Uterus (tissue), 4 donors: Measurements from ENCODE around the gene CACNA1C. TPM values are rescaled to one million over a fixed set of nuclear protein-coding genes. Genes with fewer than 3 reads are reported as not detected.

Experiments
- DNase-seq, 2 donors: peaks; one replicate each; pipeline ENCODE4 v3.0.0-alpha.2; 2019 to 2020
- H3K27ac ChIP-seq, 2 donors: fragments of 200-600 bp; sonication (generic); 1 replicate in 1 of 2; 2 replicates in 1 of 2; pipeline ENCODE4 v1.5.1; 2016 to 2018
- H3K27me3 ChIP-seq, 2 donors: fragments of 200-600 bp; sonication (generic); one replicate each; pipeline ENCODE4 v1.5.1; 2018 to 2019; ENCODE audit warnings: control low read depth in 1 of 2
- H3K36me3 ChIP-seq, 2 donors: fragments of 200-600 bp; sonication (generic); one replicate each; pipeline ENCODE4 v1.5.1; 2019; ENCODE audit warnings: control low read depth in 1 of 2
- H3K4me1 ChIP-seq, 2 donors: fragments of 200-600 bp; sonication (generic); one replicate each; pipeline ENCODE4 v1.5.1; 2018 to 2019; ENCODE audit warnings: control low read depth in 1 of 2
- H3K4me3 ChIP-seq, 2 donors: fragments of 200-600 bp; sonication (generic); 1 replicate in 1 of 2; 2 replicates in 1 of 2; pipeline ENCODE4 v1.5.1; 2018 to 2019; ENCODE audit warnings: mild to moderate bottlenecking in 1 of 2
- H3K9me3 ChIP-seq, 2 donors: fragments of 200-600 bp; sonication (generic); one replicate each; pipeline ENCODE4 v1.5.1; 2019; ENCODE audit warnings: control low read depth in 1 of 2
- POLR2A ChIP-seq, 2 donors: fragments of 450-650 bp; IDR thresholded peaks; one replicate each; pipeline ENCODE4 v1.6.1; 2016; ENCODE audit warnings: antibody characterized with exemption in 2 of 2, mild to moderate bottlenecking in 1 of 2, moderate library complexity in 1 of 2
- intact Hi-C: fragments of 100-400 bp; cut with DNase I; formaldehyde crosslinking; loops from one replicate; pipeline ENCODE4 v1.15.1; 2023; ENCODE audit warnings: low total_unique reads
- total RNA-seq, 4 donors: library from RNA; depleted of rRNA in 3 of 4; stranded (reverse); fragments of >200 nt in 3 of 4; gene quantifications; one replicate each; pipeline versions ENCODE4 v1.1.0 to v1.2.4, GENCODE V29; 2014 to 2023
- TF ChIP-seq, protein P1 (sequence below), 4 experiments: fragments of 200-600 bp in 2 of 4; fragments of 450-650 bp in 2 of 4; sonication (generic) in 2 of 4; IDR thresholded peaks; one replicate each; pipeline ENCODE4 v1.5.1; 2016 to 2019; ENCODE audit warnings: antibody characterized with exemption in 4 of 4, mild to moderate bottlenecking in 2 of 4, moderate library complexity in 1 of 4
- donor health status: DM: yes; HTN: yes; CAD: no.

Gene CACNA1C
- total RNA-seq, 4 donors from 2014 or later: 15.9 to 121 (median 32.1) TPM

DNA sequence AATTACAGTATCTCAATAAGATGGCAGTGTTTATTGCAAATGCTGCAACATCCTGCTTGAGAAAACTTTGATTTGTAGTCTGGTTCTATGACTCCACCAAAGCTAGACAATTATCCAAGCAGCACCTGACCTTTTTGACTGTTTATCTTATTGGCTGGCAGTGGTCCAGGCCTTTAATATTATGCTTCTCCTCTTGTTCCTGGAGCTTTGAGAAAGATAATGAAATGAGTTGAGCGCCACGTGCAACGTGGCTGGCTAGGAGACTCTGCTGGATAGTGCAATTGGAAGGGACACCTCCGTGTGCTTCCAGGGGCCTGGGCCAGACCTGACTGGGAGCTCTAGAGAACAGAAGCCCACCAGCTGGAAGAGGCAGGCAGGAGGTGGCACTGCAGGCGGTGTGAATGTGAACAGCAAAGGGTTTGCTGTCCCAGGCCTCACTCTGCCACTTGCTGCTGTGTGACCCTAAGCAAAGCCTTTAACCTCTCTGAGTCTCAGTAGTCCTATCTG, 349.3 kb downstream of the CACNA1C start:
- Histone ChIP-seq H3K4me1 (peaks cover 0 to 3% of the 10 kb centered on the region in 2 donors), H3K4me3 (no peak overlapping the region), H3K9me3 (no peaks in the 10 kb centered on the region), H3K36me3 (no peaks in the 10 kb centered on the region), H3K27me3 (no peaks in the 10 kb centered on the region), H3K27ac (no peak overlapping the region)
- DNase-seq: no peak
- intact Hi-C loops: no loop called here
- no peak for TF ChIP-seq POLR2A (IDR thresholded peaks at IDR 0.05)
- TF ChIP-seq, protein P1, sequence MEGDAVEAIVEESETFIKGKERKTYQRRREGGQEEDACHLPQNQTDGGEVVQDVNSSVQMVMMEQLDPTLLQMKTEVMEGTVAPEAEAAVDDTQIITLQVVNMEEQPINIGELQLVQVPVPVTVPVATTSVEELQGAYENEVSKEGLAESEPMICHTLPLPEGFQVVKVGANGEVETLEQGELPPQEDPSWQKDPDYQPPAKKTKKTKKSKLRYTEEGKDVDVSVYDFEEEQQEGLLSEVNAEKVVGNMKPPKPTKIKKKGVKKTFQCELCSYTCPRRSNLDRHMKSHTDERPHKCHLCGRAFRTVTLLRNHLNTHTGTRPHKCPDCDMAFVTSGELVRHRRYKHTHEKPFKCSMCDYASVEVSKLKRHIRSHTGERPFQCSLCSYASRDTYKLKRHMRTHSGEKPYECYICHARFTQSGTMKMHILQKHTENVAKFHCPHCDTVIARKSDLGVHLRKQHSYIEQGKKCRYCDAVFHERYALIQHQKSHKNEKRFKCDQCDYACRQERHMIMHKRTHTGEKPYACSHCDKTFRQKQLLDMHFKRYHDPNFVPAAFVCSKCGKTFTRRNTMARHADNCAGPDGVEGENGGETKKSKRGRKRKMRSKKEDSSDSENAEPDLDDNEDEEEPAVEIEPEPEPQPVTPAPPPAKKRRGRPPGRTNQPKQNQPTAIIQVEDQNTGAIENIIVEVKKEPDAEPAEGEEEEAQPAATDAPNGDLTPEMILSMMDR (IDR thresholded peaks at IDR 0.05): no peak

DNA sequence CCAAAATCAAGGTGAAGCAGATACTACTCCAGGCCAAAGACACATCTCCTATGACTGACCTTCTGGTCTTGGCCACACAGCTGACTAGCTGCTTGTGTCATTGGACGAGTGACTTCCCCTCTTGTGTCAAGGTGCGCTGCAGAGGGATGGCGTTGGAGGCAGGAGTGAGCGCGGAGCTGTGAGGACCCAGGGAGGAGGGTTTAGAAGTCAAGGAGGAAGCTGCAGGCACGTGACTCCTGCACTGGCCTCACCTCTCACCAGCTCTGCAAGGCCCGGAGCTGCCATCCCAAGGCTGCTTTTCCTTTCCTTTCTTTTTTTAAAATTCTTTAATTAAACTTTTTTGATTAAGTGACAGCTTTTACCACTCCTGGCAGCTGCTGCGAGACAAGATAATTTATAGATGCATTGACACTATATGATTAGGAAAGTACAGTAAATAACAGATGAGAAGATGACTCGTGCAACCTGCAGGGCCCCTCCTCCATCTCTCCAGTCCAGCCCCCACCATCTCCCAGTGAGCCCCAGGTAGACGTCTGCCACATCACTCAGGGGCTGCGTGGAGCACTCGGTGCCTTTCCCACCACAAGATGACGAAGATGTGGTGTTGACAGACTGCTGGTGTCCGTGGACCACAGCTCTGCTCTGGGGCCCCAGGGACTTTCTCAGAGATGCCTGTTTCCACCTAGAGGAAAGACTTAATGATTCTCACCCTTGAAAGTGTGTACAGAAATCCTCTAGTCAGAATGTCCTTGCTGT, 350.6 kb downstream of the CACNA1C start:
- H3K27ac ChIP-seq: no peak overlapping the region
- no peak for DNase-seq
- no peak for TF ChIP-seq POLR2A (IDR thresholded peaks at IDR 0.05)
- TF ChIP-seq, protein P1 (IDR thresholded peaks at IDR 0.05): no peak
- H3K27me3 ChIP-seq: no peaks in the 10 kb centered on the region
- no peaks in the 10 kb centered on the region for H3K36me3 ChIP-seq
- H3K4me1 ChIP-seq: peaks cover 0 to 4% of the 10 kb centered on the region in 2 donors
- H3K4me3 ChIP-seq: no peak overlapping the region
- H3K9me3 ChIP-seq: no peaks in the 10 kb centered on the region
- intact Hi-C loops: no loop called here

DNA sequence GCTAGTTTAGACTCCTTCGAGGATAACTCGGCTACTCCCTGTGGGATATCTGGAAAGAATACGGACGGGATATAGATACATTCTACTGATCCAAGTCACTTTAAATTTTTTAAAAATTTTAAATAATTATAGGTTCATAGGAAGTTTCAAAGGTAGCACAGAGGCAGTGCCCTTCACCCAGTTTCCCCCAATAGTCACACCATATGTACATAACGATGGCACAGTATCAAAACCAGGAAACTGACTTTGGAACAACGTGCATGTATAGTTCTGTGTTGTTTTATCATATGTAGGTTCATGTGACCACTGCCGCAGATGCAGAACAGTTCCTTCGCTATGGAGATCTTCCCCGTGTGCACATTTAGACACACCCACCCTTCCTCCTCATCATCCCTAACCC, 352.3 kb downstream of the CACNA1C start:
- Histone ChIP-seq H3K9me3 (no peaks in the 10 kb centered on the region), H3K4me1 (peaks cover 0 to 4% of the 10 kb centered on the region in 2 donors), H3K27ac (no peak overlapping the region), H3K4me3 (no peak overlapping the region), H3K27me3 (no peaks in the 10 kb centered on the region), H3K36me3 (no peaks in the 10 kb centered on the region)
- DNase-seq: no peak
- intact Hi-C loops: no loop called here
- TF ChIP-seq POLR2A (IDR thresholded peaks at IDR 0.05): no peak
- TF ChIP-seq, protein P1 (IDR thresholded peaks at IDR 0.05): no peak

DNA sequence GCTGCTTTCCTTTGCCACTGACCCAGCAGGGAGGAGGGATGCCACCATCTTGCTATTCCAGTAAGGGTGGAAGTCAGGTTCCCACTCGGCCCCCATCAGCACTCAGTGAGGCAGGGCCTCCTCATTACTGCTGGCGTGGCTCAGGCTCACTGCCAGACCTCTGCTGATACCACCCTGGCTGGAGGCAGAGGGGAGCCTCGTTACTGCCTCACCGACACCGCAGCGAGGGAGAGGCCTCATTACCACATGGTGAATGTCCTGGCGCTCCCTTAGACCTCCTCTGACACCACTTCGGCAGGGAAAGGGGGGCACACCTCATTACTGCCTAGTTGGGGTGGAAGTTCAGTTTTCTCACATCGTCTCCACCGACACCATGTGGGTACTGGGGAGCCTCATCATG, 354.1 kb downstream of the CACNA1C start:
- DNase-seq: no peak
- Histone ChIP-seq H3K27ac (no peak overlapping the region), H3K9me3 (no peaks in the 10 kb centered on the region), H3K36me3 (no peaks in the 10 kb centered on the region), H3K4me1 (peaks cover 0 to 4% of the 10 kb centered on the region in 2 donors), H3K27me3 (no peaks in the 10 kb centered on the region), H3K4me3 (no peak overlapping the region)
- TF ChIP-seq, protein P1 (IDR thresholded peaks at IDR 0.05): no peak
- no peak for TF ChIP-seq POLR2A (IDR thresholded peaks at IDR 0.05)
- intact Hi-C loops: no loop called here

DNA sequence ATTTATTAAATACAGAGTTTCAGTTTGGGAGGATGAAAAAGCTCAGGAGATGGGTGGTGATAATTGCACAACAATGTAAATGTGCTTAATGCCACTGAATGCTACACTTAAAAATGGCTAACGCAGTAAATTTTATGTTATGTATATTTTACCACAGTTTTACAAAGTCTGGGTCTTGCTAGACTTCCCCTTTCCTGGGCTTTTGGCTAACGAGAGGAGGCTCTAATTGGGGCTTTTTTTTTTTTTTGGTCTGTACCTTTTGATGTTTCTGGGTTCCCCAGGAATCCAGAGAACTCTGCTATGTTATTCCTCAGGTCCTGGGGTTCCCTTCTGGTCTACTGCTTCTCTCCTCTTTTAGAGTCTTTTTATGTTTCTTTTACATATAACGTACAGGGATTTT, 355.5 kb downstream of the CACNA1C start:
- Histone ChIP-seq H3K27me3 (no peaks in the 10 kb centered on the region), H3K36me3 (no peaks in the 10 kb centered on the region), H3K4me3 (no peak overlapping the region), H3K4me1 (peaks cover 0 to 4% of the 10 kb centered on the region in 2 donors), H3K27ac (no peak overlapping the region), H3K9me3 (no peaks in the 10 kb centered on the region)
- DNase-seq: no peak
- intact Hi-C loops: no loop called here
- TF ChIP-seq, protein P1 (IDR thresholded peaks at IDR 0.05): no peak
- no peak for TF ChIP-seq POLR2A (IDR thresholded peaks at IDR 0.05)
